H1 (cell line): ENCODE measurements around the gene CFLAR.

Source experiments
- CHD1 ChIP-seq: IDR thresholded peaks from 2 replicates; pipeline ENCODE4 v1.6.1; 2012; ENCODE audit warnings: low read depth, low read length, improper control_type of control experiment
- CTCF ChIP-seq, 3 experiments: IDR thresholded peaks; 1 replicate in 2 of 3; 2 replicates in 1 of 3; pipeline versions ENCODE4 v1.5.1 to v1.6.1; 2011; ENCODE audit warnings: low read length in 3 of 3, mild to moderate bottlenecking in 3 of 3, inconsistent platforms in 2 of 3, low read depth in 1 of 3, moderate library complexity in 1 of 3; ENCODE audit not compliant: insufficient read depth in 1 of 3; ENCODE audit errors: control extremely low read depth in 1 of 3
- EGR1 ChIP-seq: IDR thresholded peaks from 2 replicates; pipeline ENCODE4 v1.6.1; 2011; ENCODE audit warnings: low read depth, low read length, borderline replicate concordance
- EP300 ChIP-seq, 2 experiments: IDR thresholded peaks; 1 replicate in 1 of 2; 2 replicates in 1 of 2; pipeline ENCODE4 v1.6.1; 2011 to 2012; ENCODE audit warnings: low read depth in 2 of 2, low read length in 2 of 2, mild to moderate bottlenecking in 2 of 2, borderline replicate concordance in 1 of 2, inconsistent platforms in 1 of 2, moderate library complexity in 1 of 2
- HDAC2 ChIP-seq, 2 experiments: fragments of 300-600 bp in 1 of 2; sonication (generic) in 1 of 2; IDR thresholded peaks; 2 replicates each; pipeline ENCODE4 v1.6.1; 2011 to 2012; ENCODE audit warnings: low read depth in 2 of 2, low read length in 2 of 2, mild to moderate bottlenecking in 2 of 2, moderate library complexity in 2 of 2, borderline replicate concordance in 1 of 2, inconsistent platforms in 1 of 2
- MAX ChIP-seq: IDR thresholded peaks from 2 replicates; pipeline ENCODE4 v1.6.1; 2012; ENCODE audit warnings: inconsistent platforms
- NRF1 ChIP-seq: IDR thresholded peaks from 2 replicates; pipeline ENCODE4 v1.6.1; 2011; ENCODE audit warnings: mild to moderate bottlenecking, low read depth, low read length, improper control_type of control experiment
- PHF8 ChIP-seq: fragments of 200-600 bp; sonication (generic); conservative IDR thresholded peaks from 2 replicates; pipeline ENCODE4 v1.7.1; 2012; ENCODE audit warnings: low read depth, mild to moderate bottlenecking, inconsistent platforms, low read length, moderate library complexity
- POLR2AphosphoS5 ChIP-seq: IDR thresholded peaks from 2 replicates; pipeline ENCODE4 v1.6.1; 2011; ENCODE audit warnings: low read depth, low read length
- POU5F1 ChIP-seq: IDR thresholded peaks from 2 replicates; pipeline ENCODE4 v1.6.1; 2011; ENCODE audit warnings: low read depth, mild to moderate bottlenecking, low read length, moderate library complexity
- RAD21 ChIP-seq, 2 experiments: IDR thresholded peaks in 1 of 2; conservative IDR thresholded peaks in 1 of 2; 2 replicates each; pipeline ENCODE4 v1.6.1; 2011; ENCODE audit warnings: low read depth in 2 of 2, low read length in 2 of 2, improper control_type of control experiment in 1 of 2, inconsistent platforms in 1 of 2, mild to moderate bottlenecking in 1 of 2, moderate library complexity in 1 of 2
- TAF1 ChIP-seq: IDR thresholded peaks from 2 replicates; pipeline ENCODE4 v1.6.1; 2011; ENCODE audit warnings: mild to moderate bottlenecking, low read depth, low read length
- TBP ChIP-seq: IDR thresholded peaks from 2 replicates; pipeline ENCODE4 v1.6.1; 2011; ENCODE audit warnings: low read depth, low read length, improper control_type of control experiment
- YY1 ChIP-seq: IDR thresholded peaks from 2 replicates; pipeline ENCODE4 v1.6.1; 2011; ENCODE audit warnings: low read depth, mild to moderate bottlenecking, low read length

- TF ChIP-seq EP300 (IDR thresholded peaks at IDR 0.05; ENCODE audit: borderline replicate concordance in 1 of 2, low read depth in 2 of 2, low read length in 2 of 2) (no peak), RAD21 (IDR thresholded peaks at IDR 0.05 in 1 of 2, conservative IDR thresholded peaks at IDR 0.05 in 1 of 2; ENCODE audit: low read depth in 2 of 2, low read length in 2 of 2) (no peak), NRF1 (no peak), PHF8 (no peak), EGR1 (no peak), HDAC2 (IDR thresholded peaks at IDR 0.05; ENCODE audit: borderline replicate concordance in 1 of 2, low read depth in 2 of 2, low read length in 2 of 2) (no peak), CHD1 (no peak), TBP (no peak), MAX (no peak), POU5F1 (no peak), POLR2AphosphoS5 (no peak), CTCF (IDR thresholded peaks at IDR 0.05; ENCODE audit: control extremely low read depth in 1 of 3, insufficient read depth in 1 of 3, low read depth in 1 of 3, low read length in 3 of 3) (no peak), YY1 (no peak), TAF1 (no peak)
These were observed 11.2 kb downstream of the CFLAR start for GRCh38 chr2:201127152-201127511.
